NCI-H1092 treated with DMSO at 0.1 percent for 48 hours (cell line): ENCODE measurements around the gene RBM27.
"Not testable (repeated sequence)": the region's sequence is repeated elsewhere in the genome, so short reads cannot be mapped to it uniquely, and the experiment has no call there.

ENCODE experiments used
- DNase-seq: peaks from one replicate; lab custom pipeline; 2025; lab: John Stamatoyannopoulos, UW

The RBM27 gene

DNA sequence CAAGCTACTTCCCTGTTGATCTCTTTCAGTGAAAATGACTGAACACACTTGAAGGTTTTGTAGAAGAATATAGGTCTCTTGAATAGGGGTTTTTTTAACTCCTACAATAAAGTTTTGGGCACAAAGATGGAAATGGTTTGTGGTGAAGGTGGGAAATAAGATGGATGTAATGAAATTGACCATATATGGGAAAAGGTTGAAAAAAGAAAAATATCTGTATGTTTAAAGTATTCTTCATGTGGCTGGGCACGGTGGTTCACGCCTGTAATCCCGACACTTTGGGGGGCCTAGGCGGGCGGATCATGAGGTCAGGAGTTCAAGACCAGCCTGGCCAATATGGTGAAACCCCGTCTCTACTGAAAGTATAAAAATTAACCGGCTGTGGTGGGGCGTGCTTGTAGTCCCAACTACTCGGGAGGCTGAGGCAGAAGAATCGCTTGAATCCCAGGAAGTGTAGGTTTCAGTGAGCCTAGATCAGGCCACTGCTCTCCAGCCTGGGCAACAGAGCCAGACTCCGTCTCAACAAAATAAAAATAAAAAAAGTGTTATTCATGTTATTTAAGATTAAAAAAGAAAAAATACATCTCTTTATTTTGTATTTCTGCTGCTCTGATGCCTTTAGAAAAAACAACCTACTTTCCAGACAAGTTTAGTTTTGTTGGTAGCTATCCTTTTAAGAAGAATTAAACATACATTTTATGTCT is 2.2 kb downstream of the RBM27 start:
- no peak for DNase-seq

DNA sequence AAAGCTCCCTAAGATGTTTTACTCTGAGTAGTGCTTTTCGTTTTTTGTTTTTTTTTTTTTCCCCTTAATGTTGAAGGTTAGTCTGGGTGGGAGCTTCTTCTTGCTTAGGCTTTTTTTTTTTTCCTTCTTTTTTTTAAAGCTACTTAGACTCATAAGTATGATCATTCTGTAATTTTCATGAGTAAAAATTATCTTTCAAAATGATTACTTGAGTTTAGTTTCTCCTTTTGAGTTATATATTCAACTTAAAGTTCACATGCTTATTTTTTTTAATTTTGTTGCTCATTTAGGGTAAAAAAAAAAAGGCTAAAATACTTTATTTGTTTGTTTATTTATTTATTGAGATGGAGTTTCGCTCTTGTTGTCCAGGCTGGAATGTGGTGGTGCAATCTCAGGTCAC is 2.9 kb downstream of the RBM27 start:
- DNase-seq: no peak

DNA sequence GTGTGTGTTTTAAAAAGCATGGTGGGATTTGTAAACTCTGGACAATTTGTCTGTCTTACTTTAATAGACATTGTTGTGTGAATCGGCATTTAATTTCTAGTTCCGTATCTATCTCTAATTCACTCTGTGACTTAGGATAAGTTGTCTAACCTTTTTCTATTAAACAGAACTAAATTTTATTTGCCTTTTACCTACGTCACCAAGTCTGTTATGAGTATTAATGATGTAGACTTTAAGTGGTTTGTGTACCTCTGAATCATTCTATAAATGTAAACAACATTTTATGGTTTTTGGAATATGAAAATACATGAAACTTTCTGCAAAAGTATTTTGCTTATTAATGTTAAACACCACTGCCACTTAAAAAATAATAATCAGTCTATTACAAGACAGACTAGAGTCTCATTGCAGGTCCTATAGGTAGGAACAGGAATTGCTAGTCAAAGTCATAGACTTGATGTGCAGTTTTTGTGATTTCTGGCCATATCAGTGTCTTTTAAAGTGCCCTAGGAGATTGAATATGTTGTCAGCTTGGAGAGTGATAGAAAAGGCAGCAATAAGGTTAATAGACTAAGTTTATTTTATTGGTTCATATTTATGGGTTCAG is 5.6 kb downstream of the RBM27 start:
- DNase-seq: no peak

DNA sequence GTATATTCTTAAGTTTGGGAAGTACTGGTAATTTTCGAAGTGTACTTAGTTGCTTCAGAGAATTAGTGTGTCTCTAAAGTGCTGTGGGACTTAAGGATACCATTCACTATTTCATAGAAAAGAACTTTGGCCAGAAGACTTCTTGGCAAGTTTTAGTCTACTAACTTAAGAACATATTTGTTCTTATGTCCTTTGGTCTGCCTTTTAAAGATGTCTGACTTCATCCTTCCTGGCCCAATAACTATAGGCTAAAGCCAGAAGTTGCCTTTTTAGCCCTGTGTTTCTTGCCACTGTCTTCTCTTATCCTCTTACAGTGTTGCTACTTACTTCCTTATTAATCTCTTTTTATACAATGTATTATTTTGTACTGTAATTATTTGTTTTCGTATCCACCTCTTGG is 6.3 kb downstream of the RBM27 start:
- DNase-seq: no peak

DNA sequence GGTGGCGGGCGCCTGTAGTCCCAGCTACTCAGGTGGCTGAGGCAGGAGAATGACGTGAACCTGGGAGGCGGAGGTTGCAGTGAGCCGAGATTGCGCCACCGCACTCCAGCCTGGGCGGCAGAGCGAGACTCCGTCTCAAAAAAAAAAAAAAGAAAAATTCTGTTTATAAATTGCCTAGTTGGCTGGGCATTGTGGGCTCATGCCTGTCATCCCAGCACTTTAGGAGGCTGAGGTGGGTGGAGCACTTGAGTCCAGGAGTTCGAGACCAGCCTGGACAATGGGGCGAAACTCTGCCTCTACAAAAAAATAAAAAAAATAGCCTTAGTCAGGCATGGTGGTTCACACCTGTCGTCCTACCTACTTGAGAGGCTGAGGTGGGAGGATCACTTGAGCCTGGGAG is 7.4 kb downstream of the RBM27 start:
- not testable (repeated sequence) for DNase-seq

DNA sequence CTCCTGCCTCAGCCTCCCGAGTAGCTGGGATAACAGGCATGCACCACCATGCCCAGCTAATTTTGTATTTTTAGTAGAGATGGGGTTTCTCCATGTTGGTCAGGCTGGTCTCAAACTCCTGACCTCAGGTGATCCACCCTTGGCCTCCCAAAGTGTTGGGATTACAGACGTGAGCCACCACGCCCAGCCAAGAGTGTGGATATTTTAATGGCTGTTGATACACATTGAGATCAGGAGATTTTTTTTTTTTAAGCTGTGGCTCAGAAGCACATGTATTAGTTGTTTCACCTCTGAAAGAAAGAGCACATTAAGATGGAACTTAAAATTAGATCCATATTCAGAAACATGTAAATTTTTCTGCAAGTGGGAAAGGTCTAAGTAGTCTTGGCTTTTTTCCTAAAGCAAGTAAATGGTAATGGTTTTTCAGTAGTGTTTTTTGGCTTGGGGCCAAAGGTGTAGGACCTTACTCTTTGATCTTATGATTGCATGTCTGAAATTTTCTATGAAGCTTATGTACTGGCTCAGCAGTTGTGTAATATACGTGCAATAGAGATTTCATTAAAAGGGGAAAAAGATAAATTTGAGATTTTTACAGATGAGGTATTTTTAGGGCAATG is 9.9 kb downstream of the RBM27 start:
- DNase-seq: no peak

DNA sequence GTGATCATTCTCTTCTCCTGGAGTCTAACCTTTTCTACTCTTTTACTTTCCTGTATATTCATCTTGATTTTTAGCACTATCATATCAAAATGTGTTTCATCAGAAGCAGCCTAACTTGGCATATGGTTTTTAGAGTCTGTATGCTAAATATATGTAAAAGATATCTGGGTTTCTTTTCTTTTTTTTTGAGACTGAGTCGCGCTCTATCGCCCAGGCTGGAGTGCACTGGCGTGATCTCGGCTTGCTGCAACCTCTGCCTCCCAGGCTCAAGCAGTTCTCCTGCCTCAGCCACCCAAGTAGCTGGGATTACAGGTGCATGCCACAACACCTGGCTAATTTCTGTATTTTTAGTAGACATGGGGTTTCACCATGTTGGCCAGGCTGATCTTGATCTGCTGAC is 11.5 kb downstream of the RBM27 start:
- not testable (repeated sequence) for DNase-seq

DNA sequence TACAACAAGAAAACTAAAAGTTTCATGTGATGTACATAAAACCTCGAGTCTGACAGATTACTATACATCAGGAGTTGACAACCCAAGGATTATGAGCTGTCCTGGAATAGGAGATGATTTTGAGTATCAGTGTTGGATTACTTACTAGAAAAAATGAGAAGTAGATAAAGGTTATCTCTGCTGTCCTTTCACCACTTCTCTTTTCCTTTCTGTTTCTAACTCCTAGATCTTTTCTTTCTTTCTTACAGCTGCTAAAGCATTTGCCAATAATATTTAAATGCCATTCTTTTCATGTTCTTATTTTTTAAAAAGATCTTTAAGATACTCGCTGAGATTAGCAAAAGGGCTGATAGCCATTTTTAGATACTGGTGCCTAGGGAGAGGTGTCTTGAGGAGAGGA is 14.8 kb downstream of the RBM27 start:
- no peak for DNase-seq

DNA sequence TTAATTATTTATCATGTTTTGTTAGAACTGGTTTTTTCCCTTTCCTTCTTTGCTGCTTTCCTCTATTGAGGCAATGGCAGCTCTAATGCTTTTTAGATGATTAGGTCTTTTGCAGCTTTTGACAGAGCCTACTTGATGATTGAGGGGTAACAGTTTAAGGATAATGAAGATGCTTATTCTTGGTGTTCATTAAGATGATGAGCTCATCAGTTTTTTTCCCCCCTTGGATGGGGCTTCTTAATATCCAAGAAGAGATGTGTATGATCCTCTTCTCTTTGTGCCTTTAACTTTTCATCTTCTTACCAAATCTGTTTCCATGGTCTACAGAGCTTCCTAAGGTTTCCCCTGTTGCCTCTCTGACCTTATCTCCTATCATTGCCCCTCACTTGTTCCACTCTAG is 15.8 kb downstream of the RBM27 start:
- DNase-seq: no peak

DNA sequence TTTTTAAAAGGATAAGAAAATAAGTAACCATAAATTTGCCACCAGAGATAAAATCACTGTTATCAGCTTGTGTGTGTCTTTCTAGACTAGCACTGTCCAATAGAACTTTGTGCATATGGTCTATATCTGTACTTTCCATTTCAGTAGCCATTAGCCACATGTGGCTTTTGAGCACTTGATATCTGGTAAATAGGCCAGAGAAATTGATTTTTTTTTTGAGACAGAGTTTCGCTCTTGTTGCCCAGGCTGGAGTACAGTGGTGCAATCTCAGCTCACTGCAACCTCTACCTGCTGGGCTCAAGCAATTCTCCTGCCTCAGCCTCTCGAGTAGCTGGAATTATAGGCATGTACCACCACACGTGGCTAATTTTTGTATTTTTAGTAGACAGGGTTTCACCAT is 17.8 kb downstream of the RBM27 start:
- DNase-seq: no peak

DNA sequence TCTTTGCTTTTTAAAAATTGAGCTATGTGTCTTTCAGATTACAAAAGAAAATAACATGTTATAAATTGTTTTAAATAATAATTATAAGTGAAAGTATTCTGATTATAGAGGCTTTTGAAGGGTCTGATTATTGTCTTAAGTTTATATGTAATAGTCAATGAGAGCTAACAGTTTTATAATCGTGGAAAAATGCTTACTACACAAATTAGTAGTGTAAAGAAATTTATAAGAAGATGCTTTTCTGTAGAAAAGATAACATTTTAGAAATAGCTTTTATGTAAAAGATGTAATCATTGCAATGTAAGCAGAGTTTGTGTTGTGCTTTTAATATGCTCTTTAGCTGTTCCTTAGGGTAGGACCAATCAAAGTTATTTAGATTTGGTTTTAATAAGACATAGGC is 18.6 kb downstream of the RBM27 start:
- no peak for DNase-seq

DNA sequence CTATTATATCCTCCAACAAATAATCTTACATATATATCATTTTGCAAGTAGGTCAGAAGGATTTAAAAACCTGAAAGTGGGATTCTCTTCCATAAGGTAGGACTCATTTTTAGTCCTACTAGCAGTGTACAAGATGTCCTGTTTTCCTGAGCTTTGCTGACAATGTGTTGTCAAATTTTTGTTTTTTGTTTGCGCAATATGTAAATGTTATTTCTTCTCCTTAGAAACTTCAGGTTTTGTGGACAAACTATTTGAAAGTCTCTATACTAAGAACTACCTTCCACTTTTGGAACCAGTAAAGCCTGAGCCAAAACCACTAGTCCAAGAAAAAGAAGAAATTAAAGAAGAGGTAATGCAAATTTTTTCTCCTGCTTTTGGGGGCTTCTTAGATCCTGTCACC is 19.8 kb downstream of the RBM27 start:
- DNase-seq: no peak

DNA sequence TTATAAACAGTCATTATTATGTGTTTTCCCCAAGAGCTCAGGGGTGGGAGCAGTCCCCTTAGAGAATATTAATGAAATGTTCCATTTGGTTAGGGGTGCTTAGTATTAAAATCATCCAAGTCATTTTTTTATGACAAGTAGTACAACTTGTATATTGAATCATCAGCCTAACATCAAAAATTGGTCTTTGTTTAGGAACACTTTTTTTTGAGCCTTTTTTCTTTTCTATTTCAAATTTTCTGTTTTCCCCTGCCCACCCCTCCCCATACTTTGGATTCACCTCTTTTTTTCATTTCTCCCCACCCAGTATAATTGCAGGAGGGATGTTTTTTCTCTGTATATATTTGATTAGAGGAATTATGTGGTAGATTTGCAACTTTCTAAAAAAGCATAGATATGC is 25.8 kb downstream of the RBM27 start:
- no peak for DNase-seq

DNA sequence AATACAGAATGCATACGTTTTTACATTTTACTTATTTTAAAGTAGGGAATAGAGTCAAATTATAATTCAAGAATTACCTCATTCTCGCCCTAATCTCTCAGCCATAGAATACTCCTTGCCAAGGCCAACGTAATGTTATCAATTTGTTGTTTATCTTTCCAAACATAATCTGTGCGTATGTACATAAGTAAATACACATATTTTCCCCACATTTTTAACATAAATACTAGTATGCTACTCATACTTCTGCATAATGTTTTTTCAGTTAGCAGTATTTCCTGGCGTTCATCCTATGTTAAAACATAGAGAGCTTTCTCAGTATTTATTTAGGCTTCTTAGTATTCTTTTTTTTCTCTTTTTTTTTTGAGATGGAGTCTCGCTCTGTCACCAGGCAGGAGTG is 28.8 kb downstream of the RBM27 start:
- no peak for DNase-seq

DNA sequence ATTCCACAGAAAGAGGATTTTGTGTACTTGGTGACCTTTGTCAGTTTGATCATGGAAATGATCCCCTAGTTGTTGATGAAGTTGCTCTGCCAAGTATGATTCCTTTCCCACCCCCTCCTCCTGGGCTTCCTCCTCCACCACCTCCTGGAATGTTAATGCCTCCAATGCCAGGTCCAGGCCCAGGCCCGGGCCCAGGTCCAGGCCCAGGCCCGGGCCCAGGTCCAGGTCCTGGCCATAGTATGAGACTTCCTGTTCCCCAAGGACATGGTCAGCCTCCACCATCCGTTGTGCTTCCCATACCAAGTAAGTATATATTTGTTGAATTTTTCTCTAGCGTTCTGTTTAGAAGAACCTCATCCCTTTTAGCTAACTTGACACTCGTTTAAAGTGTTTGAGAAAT is 30.0 kb downstream of the RBM27 start:
- no peak for DNase-seq

DNA sequence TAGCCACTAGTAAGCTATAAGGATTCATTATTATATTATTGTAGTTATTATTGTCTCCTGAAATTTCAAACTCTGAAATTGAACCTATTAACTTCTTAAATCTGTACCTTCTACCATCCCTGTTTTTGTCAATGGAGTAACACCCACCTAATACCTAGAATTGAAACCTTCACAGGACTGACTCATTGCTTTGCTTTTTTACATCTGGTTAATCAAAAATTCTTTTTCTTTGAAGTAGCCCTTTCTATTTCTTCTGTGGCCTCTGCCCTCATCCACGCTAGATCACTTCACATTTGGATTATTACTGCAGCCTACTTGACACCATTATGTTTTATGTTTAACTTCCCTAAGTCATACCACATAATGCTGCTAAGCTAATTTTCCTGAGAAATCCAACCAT is 35.6 kb downstream of the RBM27 start:
- no peak for DNase-seq

DNA sequence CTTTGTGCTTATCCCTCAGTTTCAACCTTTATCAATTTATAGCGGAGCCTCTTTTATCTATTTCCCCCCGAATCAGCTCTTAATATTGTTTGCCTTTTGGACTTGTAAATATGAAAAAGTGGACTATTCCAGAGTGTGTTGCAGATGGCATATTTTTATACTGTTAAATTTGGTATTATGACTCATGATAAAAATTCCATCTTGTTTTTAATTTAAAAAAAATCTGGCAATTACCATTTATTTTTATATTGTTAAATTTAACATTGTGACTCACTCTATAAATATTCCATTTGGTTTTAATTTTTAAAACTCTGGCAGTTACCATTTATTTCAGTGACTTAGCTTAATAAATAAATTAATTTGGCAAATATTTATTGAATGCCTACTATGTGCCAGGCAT is 37.5 kb downstream of the RBM27 start:
- no peak for DNase-seq

DNA sequence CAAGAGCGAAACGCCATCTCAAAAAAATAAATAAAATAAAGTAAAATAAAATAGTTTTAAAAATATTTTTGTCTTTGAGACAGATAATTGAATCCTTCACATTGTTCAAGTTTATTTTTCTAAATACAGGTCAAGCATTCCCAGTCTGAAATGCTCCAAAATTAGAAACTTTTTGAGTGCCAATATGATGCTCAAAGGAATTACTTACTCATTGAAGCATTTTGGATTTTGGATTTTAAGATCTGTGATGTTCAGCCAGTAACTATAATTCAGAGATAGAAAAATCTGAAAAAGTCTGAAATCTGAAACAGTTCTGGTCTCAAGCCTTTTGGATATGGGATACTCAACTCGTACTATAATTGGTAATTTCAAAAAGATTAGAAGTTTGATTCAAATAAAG is 39.8 kb downstream of the RBM27 start:
- DNase-seq: no peak

DNA sequence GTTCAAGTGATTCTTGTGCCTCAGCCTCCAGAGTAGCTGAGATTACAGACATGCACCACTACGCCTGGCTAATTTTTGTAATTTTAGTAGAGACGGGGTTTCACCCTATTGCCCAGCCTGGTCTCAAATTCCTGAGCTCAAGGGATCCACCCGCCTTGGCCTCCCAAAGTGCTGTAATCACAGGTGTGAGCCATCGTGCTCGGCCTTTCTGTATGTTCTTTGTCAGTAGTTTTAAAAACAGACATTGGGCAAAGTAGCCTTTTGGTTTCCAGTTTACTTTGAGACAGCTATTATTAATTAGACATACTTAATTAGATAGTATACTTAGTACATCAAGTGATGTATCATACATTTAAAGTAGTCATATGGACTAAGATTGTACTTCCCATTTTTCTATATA is 45.2 kb downstream of the RBM27 start:
- no peak for DNase-seq

DNA sequence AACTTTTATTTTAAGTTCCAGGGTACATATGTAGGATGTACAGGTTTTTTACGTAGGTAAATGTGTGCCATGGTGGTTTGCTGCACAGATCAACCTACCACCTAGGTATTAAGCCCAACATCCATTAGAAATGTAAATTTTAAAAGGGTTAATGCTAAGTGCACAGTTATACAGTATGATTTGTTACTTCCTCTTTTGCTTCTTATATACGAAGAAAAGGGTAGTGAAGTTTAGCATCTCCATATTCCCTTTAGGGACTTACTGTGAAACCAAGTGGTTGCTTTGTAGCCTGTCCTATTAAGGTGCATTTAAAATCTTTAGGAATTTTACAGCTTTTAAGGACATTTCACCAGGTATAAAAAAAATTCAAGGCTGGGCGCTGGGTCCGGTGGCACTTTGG is 46.4 kb downstream of the RBM27 start:
- DNase-seq: no peak
